GM18909 (cell line): Measurements from ENCODE around the gene P4HA3.
"Not testable (repeated sequence)": the region's sequence is repeated elsewhere in the genome, so short reads cannot be mapped to it uniquely, and the experiment has no call there.

ENCODE experiments used
- ATAC-seq: cut with Tn5 transposase; IDR thresholded peaks from one replicate; pipeline ENCODE4 v1.9.1; 2021; ENCODE audit warnings: mild to moderate bottlenecking; ENCODE audit not compliant: unreplicated experiment, poor library complexity

P4HA3 gene

DNA sequence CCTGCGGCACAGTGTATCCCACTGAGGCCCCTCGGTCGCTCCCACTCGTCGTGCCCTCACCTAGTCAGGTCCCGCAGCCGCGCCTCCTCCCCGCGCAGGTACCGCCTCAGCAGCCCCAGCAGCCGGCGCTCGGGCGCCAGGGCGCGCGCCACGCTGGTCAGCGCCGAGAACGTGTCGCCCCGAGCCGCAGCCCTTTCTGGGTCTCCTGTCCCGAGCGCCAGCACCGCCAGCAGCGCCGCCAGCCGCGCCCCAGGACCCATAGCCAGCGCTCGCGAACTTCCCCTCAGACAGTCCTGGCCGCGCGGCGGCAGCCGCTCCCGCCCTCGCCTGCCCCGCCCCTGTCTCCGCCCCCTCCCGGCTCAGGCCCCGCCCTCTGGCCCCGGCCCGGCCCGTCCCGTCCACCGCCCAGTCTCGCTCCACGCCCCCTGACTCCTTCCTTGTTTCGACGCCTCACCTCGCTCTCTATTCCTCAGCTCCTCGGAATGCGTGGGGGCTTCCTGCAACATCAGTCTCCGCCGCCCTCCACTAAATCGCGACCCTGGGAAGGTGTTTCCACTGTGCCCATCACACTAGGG is at the start of gene P4HA3:
TSS of gene P4HA3 (minus strand) at position 289 of the 575 bp plus-strand sequence. CDS start at position 260, 29 bp downstream.
- no peak for ATAC-seq

DNA sequence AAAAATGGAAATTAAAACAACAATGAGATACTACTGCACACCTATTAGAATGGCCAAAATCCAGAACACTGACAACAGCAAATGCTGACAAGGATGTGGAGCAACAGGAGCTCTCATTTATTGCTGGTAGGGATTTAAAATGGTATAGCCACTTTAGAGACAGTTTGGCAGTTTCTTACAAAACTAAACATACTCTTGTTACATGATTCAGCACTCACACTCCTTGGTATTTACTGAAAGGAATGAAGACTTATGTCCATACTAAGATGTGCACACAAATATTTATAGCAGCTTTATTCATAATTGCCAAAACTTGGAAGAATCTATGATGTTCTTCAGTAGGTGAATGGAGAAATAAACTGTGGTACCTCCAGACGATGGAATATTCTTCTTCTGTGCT is 46.0 kb upstream of the P4HA3 start:
- ATAC-seq = no peak

DNA sequence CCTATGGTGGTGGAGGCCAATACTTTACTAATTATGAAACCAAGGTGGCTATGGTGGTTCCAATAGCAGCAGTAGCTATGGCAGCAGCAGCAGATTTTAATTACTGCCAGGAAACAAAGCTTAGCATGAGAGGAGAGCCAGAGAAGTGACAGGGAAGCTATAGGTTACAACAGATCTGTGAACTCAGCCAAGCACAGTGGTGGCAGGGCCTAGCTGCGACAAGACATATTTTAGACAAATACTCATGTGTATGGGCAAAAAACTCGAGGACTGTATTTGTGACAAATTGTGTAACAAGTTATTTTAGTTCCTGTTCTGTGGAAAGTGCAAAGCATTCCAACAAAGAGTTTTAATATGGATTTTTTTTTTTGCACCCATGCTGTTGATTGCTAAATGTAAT is 44.2 kb upstream of the P4HA3 start:
- ATAC-seq = no peak

DNA sequence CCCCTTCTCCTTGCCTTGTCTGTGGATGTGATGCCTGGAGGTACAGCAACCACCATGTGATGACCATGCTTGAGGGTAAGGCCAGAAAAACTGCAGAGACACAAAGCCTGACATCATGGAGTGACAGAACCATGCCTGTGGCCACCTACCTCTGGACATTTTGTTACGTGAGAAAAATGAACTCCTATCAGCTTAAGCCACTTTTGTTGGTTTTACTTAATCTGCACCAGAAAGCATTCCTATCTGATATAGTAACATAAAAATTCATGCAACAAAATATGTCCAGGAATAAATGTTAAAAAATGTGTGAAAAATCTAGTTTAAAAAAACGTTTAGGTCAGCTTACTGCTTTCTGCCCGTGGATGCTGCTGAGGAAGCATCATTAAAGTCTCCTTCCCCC is 42.6 kb upstream of the P4HA3 start:
- no peak for ATAC-seq

DNA sequence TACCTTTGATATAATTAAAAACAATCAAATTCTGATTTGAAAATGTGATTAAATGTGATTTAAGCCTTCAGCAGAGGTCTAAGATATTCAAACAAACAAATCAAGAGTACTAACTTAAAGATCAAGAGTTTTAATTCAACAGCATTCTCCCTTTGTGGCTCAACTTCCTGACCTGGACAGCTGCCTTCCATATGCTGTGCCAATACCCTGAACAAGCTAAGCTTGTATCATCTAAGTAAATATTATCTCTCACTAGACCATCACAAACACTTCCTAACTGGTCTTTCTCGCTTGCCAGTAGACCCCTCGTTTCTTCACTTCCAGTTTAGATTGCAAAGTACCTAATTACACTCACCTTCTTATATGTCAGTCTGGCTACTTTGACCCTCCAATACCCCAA is 35.9 kb upstream of the P4HA3 start:
- ATAC-seq = no peak

DNA sequence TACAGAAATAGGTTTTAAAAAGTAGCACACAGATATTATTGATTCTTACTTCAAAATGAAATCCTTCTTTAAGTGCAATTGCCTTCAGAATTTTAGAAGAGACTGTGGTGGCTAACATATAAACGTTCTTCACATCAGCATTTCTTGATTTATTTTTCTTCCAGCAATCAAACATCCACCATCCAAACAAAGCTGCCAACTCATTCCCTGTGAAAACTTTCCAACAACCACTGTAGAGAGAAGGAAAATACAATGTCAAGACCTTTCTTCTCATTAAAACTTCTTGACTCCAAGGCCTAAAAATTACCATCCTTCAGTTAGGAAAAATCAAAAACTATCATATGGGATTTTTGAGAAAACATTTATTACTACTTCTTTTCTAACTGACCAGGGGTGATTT is 34.0 kb upstream of the P4HA3 start:
- ATAC-seq = no peak

DNA sequence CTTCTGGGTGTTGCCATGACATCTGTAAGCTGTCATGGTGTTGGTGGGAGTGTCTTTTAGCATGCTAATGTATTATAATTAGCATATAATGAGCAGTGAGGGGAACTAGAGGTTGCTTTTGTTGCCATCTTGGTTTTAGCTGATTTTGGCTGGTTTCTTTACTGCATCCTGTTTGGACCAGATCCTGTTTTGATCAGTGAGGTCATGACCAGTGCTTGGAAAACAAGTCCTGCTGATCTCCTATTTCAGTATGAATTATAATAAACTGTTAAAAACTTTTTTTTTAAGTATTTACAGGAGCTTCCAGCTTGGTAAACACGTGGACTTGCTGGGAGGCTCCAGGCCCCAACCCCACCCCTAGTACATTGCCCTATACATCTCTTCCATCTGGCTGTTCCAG is 30.5 kb upstream of the P4HA3 start:
- ATAC-seq = no peak

DNA sequence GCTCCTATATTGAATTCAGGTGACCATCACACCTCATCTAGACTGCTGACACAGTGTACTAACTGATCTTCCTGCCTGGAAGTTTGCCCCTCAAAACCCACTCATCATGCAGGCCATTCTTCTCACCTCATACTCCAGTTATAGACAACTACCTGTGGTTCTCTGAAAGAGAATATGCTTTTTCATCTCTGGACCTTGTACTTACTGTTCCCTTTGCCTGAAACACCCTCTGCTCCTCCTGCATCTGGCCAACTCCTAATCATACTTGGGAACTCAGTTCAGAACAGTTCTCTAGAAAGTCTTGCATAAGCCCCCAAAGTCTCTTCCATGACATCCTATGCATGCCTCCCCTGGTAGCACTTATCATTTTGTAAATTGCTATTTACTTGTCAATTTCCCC is 28.2 kb upstream of the P4HA3 start:
- no peak for ATAC-seq

DNA sequence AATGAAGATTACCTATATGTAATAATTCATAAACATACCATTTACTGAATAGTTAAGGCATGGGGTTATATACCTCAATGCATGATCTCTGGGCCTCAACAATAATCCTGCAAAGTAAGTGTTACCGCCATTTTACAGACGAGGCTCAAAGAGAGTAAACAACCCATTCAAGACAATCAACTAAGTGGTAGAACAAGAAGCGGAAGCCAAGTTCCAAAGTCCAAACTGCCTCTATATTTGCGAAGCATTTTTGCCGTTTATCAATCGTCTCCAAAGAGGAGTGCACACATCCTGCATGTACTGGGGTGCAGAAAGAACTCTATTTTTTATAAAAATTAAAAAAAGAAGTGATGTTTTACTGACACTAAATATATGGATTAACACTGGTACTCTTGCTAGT is 27.5 kb upstream of the P4HA3 start:
- no peak for ATAC-seq

DNA sequence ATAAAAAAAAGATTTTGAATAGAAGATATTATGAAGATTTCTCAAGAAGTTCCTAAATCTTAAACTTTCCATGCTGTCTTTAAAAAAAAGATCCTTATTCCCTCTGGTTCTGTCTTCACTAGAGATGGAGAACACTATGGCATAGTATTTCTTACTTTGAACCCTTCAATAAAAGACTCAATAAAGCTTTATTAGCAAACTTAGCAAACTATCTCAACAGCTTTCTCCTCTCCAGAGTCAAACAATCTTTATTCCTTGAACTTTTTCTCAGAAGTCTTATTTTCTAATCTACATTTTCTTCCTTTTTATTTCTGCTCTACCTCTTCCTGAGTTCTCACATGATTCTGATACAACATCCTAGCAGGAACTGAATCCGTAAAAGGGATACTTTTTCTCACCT is 21.8 kb upstream of the P4HA3 start:
- no peak for ATAC-seq

DNA sequence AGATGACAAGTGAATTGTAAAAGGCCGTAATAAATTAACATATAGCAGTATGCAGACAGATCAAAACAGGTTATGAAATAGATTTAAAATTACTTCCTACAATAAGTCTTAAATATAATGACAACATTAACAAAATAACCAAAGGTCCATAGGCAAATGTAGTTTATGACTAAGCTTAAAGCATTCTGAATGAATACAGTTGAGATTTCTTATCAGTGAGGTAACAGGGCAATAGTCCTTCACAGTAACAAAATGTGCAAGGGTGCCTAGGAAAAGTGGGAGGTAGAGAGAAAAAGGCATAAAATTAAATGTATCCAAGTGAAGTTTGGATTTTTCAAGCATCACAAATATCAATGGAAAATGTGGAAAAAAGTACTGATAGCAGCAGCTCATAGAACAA is 20.9 kb upstream of the P4HA3 start:
- ATAC-seq = no peak

DNA sequence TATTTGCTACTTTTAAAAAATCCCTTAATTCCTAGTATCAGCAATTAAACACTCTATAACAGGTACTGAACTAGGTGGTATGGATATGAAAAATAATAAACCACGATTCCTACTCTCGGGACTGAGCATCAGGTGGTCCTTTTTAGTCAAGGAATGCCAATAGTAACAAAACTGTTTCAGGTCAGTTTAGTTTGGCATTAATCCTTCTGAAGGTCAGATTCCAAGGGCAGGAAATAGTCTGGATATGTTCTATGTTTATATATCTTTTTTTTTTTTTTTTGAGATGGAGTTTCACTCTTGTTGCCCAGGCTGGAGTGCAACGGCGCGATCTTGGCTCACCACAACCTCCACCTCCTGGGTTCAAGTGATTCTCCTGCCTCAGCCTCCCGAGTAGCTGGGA is 19.6 kb upstream of the P4HA3 start:
- ATAC-seq = not testable (repeated sequence)

DNA sequence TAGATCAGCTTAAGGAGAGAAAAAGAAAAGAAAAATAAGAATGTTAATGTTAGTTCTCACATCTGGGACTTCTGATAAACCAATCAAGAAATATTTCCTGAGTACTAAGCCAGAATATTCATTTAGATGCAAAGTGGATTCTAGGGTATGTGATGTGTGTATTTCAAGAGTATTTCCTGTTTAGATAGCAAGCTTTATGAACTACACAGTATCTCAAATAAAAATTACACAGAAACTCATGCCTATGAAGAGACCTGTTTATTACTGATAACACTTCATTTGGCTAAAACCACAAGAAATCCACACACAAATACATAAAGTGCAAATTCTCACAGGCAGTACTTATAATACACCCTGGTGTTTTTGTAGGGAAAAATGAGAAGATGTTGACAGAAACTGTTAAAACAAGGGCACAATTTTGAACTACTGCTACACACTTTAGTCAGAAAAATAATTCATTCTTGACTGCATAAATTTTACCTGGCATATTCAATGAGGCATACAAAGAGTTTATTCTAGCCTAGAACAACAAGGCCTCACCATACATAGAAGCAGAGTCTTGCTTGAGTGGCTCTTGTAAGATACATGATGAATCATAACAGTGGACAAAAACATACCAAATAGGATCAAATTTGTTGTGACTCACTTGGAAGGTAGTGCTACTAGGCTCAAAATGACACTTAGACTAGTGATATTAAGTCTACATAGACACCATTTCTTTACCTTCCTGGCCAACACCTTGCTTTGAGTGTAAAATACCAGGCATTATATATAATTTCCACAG is 18.8 kb upstream of the P4HA3 start:
- no peak for ATAC-seq

DNA sequence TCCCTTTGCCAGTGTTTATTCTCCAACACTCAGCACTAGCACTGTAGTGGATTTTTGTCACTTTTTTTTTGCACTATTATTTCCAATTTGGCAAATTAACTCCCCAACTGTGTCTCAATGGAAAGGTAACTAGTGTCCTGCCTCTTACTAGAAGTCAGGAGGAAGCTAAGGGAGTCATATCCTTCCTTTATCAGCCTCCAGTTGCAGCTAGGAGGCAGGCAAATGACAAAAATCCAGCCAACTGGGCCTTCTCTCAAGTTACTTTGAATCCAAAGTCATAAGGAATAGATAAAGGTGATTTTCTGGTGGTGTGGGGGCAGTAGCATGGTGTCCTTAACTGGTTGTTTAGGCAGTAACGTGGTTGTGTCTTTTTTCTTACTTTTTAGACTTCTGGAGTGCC is 15.6 kb upstream of the P4HA3 start:
- no peak for ATAC-seq

DNA sequence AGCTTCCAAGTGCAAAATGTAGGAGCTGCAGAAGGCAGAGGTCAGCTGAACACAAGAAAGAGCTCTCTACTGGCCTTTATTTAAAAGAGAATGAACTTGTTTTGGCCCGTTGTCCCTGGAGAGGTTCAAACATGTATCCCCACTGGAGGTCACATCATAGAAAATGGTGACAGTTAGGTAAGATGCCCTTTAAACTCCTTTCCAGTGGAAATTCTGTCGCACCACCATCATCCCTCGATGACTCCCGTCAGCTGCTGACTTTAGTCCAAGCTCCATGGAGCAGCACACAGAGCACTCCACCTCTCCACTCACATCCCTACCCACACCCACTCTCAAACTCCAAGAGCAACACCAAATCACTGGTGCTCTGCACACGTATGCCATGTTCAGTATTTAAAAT is 15.2 kb upstream of the P4HA3 start:
- ATAC-seq = no peak

DNA sequence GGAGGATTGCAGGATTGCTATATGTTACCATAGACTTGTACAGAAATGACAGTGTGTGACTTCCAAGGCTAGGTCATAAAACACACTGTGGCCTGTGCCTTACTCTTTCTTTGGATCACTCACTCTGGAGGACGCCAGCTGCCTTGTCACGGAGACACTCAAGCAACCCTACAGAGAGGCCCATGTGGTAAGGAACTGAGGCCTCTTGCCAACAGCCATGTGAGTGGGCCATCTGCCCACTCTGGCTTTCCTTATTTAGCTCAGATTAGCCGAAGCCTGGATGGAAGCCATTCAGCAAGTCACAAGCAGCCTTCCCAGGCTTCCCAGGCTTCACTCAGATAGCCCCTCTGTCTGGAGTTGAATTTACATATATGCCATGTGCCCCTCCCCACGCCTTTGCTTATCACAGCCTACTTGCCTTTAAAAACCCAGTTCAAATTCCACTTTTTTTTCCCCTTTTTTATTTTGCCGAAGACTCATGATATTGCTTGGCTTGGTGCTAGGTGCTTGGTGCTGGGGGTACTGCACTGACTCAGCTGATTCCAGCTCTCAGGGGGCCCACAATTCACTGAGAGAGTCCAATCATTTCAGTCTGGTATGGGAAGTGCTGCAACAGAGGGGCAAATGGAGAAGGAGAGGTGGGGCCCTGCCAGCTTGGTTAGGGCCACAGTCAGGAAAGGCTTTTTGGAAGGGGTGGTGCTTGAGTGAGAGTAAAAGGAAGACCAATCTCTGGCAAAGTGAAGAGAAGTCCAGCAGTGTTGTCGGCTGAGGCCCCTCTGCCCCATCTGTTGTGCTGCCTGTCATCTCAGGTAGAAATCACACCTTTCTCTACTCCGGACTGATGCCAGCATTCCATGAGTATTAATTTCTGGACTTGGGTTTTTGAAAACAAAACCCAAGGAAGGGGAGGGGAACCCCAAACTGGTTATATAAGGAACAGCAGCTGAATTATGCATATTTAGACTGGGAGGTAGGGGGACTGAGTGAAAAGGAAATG is 14.5 kb upstream of the P4HA3 start:
- no peak for ATAC-seq

DNA sequence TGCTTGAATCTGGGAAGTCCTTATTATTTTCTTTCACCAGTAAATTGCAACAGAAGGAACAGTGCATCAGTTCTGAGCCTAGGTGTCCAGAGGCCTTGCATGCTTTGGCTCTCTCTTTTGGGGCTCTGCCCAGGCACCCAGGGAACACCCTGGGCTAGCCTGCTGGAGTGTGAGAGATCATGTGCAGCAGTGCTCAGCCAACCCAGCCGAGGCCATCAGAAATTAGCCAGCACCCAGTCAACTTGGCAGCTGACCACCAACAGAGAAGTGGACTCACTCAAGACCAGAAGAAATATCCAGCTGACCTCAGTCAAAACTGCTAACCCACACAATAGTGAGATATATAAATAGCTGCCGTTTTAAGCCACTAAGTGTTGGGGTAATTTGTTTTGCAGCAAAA is 11.2 kb upstream of the P4HA3 start:
- ATAC-seq = no peak

DNA sequence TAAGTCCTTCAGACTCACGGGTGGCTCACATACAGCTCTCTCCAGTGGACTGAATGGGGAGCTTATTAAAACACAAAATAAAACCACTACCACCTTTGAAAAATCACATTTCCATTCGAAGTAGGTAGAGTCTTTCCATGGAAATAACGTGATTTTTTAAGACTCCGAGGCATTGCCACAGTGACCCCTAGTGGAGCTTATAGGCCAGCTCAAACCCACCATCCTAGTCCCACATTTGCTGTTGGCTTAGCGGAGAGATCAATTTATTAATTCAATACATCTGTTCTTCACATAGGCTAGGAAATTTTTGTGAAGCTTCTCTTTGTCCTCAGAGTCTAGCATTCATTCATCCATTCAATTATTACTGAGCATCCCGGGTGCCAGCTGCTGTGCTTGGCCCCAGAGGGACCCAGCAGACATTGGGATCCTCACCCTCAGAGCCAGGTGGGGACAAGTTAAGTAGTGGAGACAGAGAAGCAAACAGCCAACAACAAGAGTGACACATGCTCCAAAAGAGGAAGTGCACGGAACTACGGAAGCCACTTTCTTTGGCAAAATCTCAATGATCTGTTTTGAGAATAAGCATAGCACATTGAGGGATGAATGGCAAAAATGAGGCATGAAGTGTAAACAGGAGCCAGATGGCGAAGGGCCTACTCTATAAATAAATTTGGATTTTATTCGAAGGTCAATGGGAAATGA is 10.2 kb upstream of the P4HA3 start:
- no peak for ATAC-seq

DNA sequence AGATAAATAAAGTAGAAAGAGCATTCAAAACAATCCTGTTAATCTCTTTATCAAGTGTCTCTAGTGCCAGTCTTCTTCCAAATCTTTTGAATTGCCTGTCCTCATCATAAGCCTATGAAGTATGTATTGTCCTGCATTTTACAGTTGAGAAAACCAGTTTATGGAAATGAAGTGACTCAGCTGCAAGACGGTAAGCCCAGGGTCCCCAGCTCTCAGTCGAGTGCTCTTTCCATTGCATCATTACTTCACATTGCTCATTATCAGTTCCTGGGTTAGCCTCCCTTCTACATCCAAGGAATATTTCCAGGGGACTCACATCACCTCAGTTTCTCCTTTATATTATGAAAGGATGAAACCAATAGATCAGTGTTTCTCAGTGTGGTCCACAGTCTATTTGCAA is 9.1 kb upstream of the P4HA3 start:
- no peak for ATAC-seq

DNA sequence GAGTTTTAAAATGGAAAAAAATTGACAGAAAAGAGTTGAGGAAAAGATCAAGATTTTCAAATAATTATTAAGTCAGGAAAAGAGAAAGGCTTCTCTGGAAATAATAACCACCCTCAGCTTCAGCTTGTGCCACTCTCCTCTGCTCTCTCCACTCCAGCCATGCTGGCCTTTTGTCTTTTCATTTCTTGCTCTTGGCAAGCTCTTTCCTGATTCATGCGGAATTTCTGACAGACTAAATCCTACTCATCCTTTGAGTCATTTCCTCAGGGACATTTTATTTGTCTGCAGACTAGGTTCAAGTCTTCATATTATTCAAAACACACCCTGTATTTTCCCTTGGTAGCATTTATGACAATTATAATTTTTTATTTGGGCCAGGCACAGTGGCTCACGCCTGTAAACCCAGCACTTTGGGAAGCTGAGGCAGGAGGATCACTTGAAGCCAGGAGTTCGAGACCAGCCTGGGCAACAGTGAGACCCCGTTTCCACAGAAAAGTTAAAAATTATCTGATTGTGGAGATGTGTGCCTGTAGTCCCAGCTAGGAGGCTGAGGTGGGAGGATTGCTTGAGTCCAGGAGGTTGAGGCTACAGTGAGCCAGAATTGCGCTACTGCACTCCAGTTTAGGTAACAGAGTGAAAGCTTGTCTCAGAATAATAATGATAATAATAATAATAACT is 7.8 kb upstream of the P4HA3 start:
- ATAC-seq = no peak
